A673 (cell line): Measurements from ENCODE around the gene DCUN1D5. TPM values are rescaled to one million over a fixed set of nuclear protein-coding genes. Genes with fewer than 3 reads are reported as not detected.

Experiments
- BruUV-seq: library from RNA; stranded (reverse); fragments of 400-500 nt; replicated peaks from 2 replicates; lab custom pipeline; 2021; lab: Mats Ljungman, UMichigan
- CTCF ChIA-PET: fragments of 300-600 bp; sonication (Branson Sonifier 250); formaldehyde crosslinking; loops from one replicate; lab custom pipeline; 2022; ENCODE audit warnings: antibody characterized with exemption; lab: Charles Lee
- POLR2A ChIA-PET: fragments of 300-600 bp; sonication (Branson Sonifier 250); formaldehyde crosslinking; loops from one replicate; lab custom pipeline; 2022; ENCODE audit warnings: antibody characterized with exemption; ENCODE audit not compliant: low non-redundant PET; lab: Charles Lee
- DNase-seq: peaks from one replicate; pipeline ENCODE4 v3.0.0-alpha.2; 2015; ENCODE audit warnings: low spot score
- H3K27ac ChIP-seq: fragments of 200-600 bp; sonication (generic); 2 replicates; pipeline ENCODE4 v1.5.1; 2016; ENCODE audit warnings: mixed run types, low read depth, mild to moderate bottlenecking, mixed read lengths, antibody characterized with exemption, low read length; ENCODE audit not compliant: poor library complexity, severe bottlenecking
- H3K27me3 ChIP-seq: fragments of 200-600 bp; sonication (generic); replicated peaks from 2 replicates; pipeline ENCODE4 v1.6.1; 2017; ENCODE audit warnings: mixed run types, low read depth, mild to moderate bottlenecking, mixed read lengths, antibody characterized with exemption, low read length; ENCODE audit not compliant: insufficient read depth, poor library complexity
- H3K36me3 ChIP-seq: fragments of 200-600 bp; sonication (generic); 2 replicates; pipeline ENCODE4 v1.6.1; 2016; ENCODE audit warnings: mixed run types, mild to moderate bottlenecking, mixed read lengths, antibody characterized with exemption, low read length; ENCODE audit not compliant: insufficient read depth, poor library complexity, severe bottlenecking
- H3K4me1 ChIP-seq: fragments of 200-600 bp; sonication (generic); 2 replicates; pipeline ENCODE4 v1.6.1; 2017; ENCODE audit warnings: mixed run types, mild to moderate bottlenecking, mixed read lengths, antibody characterized with exemption, low read length; ENCODE audit not compliant: insufficient read depth, poor library complexity, severe bottlenecking
- H3K4me3 ChIP-seq: fragments of 200-600 bp; sonication (generic); 2 replicates; pipeline ENCODE4 v1.5.1; 2016; ENCODE audit warnings: low read depth, mixed run types, mild to moderate bottlenecking, mixed read lengths, low read length; ENCODE audit not compliant: poor library complexity, severe bottlenecking
- H3K9me3 ChIP-seq: fragments of 200-600 bp; sonication (generic); 2 replicates; pipeline ENCODE4 v1.6.1; 2016; ENCODE audit warnings: mixed run types, low read depth, mild to moderate bottlenecking, mixed read lengths, antibody characterized with exemption, low read length; ENCODE audit not compliant: poor library complexity, severe bottlenecking
- EZH2 ChIP-seq: fragments of 200-600 bp; sonication (generic); IDR thresholded peaks from 2 replicates; pipeline ENCODE4 v1.6.1; 2017; ENCODE audit warnings: borderline replicate concordance, low read depth, mild to moderate bottlenecking, mixed read lengths, antibody characterized with exemption, low read length; ENCODE audit not compliant: poor library complexity, severe bottlenecking
- intact Hi-C: fragments of 100-400 bp; cut with micrococcal nuclease; formaldehyde crosslinking; loops from one replicate; pipeline ENCODE4 v1.10.0; 2022; ENCODE audit not compliant: unreplicated experiment
- total RNA-seq: library from RNA; stranded (reverse); gene quantifications from 2 replicates; pipeline ENCODE4 v1.2.3, GENCODE V29; 2021
- TF ChIP-seq, protein P1 (sequence below): fragments of 300-800, 200-600 bp; sonication (generic); conservative IDR thresholded peaks from 2 replicates; pipeline ENCODE4 v1.5.1; 2017; ENCODE audit warnings: low read depth, mild to moderate bottlenecking, antibody characterized with exemption, low read length, moderate library complexity, mixed read lengths

The DCUN1D5 gene
- total RNA-seq, 1 experiment from 2014 or later, result 102 TPM

DNA sequence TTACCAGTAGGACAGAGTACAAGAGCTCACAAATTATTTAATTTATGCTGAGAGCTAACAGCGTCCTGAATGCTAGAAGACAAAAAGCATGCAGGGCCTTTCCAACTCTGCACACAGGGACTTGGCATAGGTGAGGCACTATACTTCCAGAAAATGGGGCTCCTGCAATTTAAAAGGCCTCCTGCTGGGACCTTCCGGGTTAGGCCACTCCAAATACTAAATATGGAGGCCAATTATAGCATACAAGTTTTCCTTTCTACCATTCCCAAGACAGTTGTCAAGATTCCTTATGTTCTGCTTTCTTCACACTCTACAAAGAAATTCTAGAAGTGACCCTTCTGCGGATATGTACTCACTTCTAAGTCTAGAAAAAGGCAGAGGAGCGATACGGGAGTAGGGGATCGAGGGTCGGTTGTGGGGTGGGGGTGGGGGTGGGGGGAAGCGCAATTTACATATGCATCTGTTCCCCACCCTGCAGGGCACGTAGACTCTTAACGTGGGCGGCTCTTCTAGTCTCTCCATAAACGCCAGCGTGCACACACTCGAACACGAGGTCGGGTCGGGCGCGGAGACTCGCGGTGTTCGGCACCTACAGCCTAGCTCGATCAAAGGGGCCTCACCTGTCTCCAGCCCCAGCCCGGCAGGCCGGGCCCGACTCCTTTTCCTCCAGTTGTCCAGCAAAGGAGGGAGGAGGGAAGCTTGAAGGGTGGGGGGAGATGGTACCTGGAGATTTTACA lies 728 bp downstream of the DCUN1D5 start:
- peaks cover 27% of the 10 kb centered on the region for H3K4me1 ChIP-seq
- peak overlapping the region; percentile 94 for H3K27ac ChIP-seq
- DNase-seq, result peak; percentile 82
- BruUV-seq, result no TSS peak
- H3K36me3 ChIP-seq, result peaks cover 23% of the 10 kb centered on the region
- H3K4me3 ChIP-seq, result peak overlapping the region; percentile 98
- TF ChIP-seq, protein P1, sequence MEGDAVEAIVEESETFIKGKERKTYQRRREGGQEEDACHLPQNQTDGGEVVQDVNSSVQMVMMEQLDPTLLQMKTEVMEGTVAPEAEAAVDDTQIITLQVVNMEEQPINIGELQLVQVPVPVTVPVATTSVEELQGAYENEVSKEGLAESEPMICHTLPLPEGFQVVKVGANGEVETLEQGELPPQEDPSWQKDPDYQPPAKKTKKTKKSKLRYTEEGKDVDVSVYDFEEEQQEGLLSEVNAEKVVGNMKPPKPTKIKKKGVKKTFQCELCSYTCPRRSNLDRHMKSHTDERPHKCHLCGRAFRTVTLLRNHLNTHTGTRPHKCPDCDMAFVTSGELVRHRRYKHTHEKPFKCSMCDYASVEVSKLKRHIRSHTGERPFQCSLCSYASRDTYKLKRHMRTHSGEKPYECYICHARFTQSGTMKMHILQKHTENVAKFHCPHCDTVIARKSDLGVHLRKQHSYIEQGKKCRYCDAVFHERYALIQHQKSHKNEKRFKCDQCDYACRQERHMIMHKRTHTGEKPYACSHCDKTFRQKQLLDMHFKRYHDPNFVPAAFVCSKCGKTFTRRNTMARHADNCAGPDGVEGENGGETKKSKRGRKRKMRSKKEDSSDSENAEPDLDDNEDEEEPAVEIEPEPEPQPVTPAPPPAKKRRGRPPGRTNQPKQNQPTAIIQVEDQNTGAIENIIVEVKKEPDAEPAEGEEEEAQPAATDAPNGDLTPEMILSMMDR, result no peak
- no peak for TF ChIP-seq EZH2
- CTCF ChIA-PET, result interaction anchor here (2.1 kb wide), 1 partner anchor 18 kb away, joined by 7 read pairs; the partner anchor contains the start of gene DYNC2H1
- H3K9me3 ChIP-seq, result no peaks in the 10 kb centered on the region
- intact Hi-C loops, result no loop called here
- POLR2A ChIA-PET, result no interaction called here
- no peaks in the 10 kb centered on the region for H3K27me3 ChIP-seq

GRCh38 chr11:103086461-103086860 lies 5.5 kb downstream of the DCUN1D5 start:
- Histone ChIP-seq H3K27ac (no peak overlapping the region), H3K36me3 (peaks cover 58% of the 10 kb centered on the region), H3K9me3 (no peaks in the 10 kb centered on the region), H3K27me3 (no peaks in the 10 kb centered on the region), H3K4me1 (peaks cover 31% of the 10 kb centered on the region), H3K4me3 (no peak overlapping the region)
- TF ChIP-seq EZH2, result no peak
- TF ChIP-seq, protein P1, result no peak
- DNase-seq, result no peak
- ChIA-PET POLR2A (no interaction called here), CTCF (interaction anchor here (0.7 kb wide), 1 partner anchor 498 kb away, joined by 4 read pairs; no protein-coding TSS in a partner anchor)
- no TSS peak for BruUV-seq
- intact Hi-C loops, result no loop called here

GRCh38 chr11:103085758-103086365 lies 6.1 kb downstream of the DCUN1D5 start:
- H3K27me3 ChIP-seq, result no peaks in the 10 kb centered on the region
- H3K36me3 ChIP-seq, result peaks cover 64% of the 10 kb centered on the region
- H3K9me3 ChIP-seq, result no peaks in the 10 kb centered on the region
- POLR2A ChIA-PET, result no interaction called here
- no TSS peak for BruUV-seq
- H3K4me3 ChIP-seq, result no peak overlapping the region
- H3K4me1 ChIP-seq, result peaks cover 34% of the 10 kb centered on the region
- H3K27ac ChIP-seq, result peak overlapping the region; percentile 20
- CTCF ChIA-PET, result interaction anchor here (0.7 kb wide), 1 partner anchor 498 kb away, joined by 4 read pairs; no protein-coding TSS in a partner anchor
- no peak for DNase-seq
- intact Hi-C loops, result no loop called here
- TF ChIP-seq, protein P1, result no peak
- no peak for TF ChIP-seq EZH2
